Testis (tissue), 2 donors: ENCODE results near the gene CACNA2D4.

Experiments used
- CTCF ChIP-seq, 3 experiments: fragments of 450-650 bp in 2 of 3; fragments of 200-600 bp in 1 of 3; sonication (generic) in 1 of 3; IDR thresholded peaks; one replicate each; pipeline ENCODE4 v1.5.1; 2016 to 2019; ENCODE audit warnings: antibody characterized with exemption in 3 of 3, mild to moderate bottlenecking in 2 of 3, moderate library complexity in 1 of 3
- POLR2A ChIP-seq: fragments of 450-650 bp; IDR thresholded peaks from one replicate; pipeline ENCODE4 v1.6.1; 2017; ENCODE audit warnings: antibody characterized with exemption, mild to moderate bottlenecking, moderate library complexity

- TF ChIP-seq CTCF (IDR thresholded peaks at IDR 0.05), result no peak
- TF ChIP-seq POLR2A, result no peak
Observed at GRCh38 chr12:1844223-1844622, 74.2 kb downstream of the CACNA2D4 start.
